CD4-positive, alpha-beta T cell treated with Interleukin-6 at 100 ng/mL for 8 hours (primary cell): ENCODE measurements around the gene ZNG1A.
"Not testable (repeated sequence)": the region's sequence is repeated elsewhere in the genome, so short reads cannot be mapped to it uniquely, and the experiment has no call there.

Experiments used
- DNase-seq: peaks from one replicate; pipeline ENCODE4 v3.0.0-alpha.2; 2020; ENCODE audit warnings: mixed read lengths, low spot score

Gene ZNG1A

DNA sequence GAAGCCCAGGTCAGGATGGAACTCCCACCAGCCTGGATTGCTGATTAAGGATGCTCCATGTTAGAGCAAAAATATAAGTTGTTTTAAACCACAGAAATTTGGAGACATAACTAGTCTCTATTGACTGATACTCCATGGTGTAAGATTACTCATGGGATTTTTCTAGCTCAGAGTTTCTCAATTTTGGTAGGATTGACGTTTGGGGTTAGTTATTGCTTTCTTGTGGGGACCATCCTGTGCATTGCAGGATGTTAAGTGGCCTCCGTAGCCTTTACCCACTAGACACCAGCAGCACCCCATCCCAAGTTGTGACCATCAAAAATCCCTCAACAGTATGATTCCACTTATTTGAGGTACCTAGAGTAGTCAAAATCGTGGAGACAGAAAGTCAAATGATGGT lies 80.1 kb downstream of the ZNG1A start:
- DNase-seq: not testable (repeated sequence)

DNA sequence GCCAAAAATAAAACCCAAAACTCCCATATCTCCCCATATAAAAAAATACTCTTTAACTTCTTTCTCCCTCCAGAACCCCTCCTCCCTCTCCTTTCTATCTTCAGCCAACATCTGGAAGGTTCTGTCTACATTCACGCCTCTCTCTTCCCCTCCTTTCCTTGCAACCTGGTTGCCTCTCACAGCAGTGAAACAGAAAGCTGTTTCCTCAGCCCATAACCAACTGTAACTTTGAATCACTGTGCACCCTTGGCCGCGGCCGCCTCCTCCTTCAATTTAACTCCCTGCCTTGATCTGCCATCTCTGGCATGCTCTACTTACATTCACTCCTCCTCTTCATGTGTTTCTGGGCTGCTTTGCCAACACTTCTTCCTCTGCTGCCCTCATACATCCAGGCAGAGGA lies 83.9 kb downstream of the ZNG1A start:
- not testable (repeated sequence) for DNase-seq

DNA sequence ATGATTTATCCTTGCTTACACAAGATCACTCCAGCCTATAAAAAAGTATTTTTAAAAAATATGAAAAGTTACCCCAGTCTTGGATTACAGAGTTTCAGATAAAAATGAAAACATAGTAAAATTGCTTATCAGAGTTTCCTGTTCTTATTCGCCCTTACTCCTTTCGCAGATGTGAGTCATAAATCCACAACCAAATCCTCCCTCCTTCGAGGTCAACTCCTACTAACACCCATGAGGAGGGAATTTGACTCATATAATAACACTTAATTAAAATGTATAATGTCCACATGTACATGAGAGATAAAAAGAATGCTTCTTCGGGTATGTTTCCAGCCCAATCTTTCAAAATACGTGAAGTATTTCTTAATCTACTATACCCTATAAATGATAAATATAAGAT lies 84.5 kb downstream of the ZNG1A start:
- DNase-seq: not testable (repeated sequence)

DNA sequence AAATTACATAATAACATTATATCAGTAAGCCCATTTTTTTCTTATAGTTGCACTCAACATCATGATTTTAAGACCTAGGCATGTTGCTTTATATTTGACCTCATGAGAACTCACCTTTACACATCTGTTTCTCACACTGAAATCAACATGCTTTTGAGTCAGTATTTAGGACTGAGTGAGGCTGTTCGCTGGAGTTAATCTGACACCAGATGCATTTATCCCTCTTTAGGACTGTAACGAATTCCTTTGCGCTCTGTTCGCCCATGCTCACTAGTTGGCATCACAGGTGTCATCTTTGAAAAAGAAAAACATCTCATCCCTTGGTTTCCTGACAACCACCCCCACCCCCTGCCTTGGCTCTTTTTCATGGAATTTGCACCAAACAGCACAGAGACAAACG lies 84.9 kb downstream of the ZNG1A start:
- DNase-seq: not testable (repeated sequence)

DNA sequence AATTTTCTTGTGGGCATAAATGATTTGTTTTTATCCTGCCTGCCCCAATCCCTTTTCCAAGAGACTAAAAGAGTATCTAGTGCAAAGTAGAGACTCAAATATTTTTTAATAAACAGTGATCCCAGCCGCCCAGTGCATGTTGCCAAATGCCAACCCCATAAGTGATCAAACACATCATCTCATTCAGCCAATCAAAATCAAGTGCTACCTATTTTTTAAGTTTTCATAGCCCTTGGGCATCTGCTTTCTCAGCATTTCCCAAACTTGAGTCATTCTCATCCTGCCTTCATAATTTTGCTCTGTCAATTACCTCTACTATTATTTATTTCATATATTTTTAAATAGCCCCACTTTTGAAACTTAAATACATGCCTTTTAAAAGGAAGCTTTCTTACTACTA lies 88.0 kb downstream of the ZNG1A start:
- not testable (repeated sequence) for DNase-seq

GRCh38 chr9:88396-89037 lies 90.3 kb downstream of the ZNG1A start:
- not testable (repeated sequence) for DNase-seq

DNA sequence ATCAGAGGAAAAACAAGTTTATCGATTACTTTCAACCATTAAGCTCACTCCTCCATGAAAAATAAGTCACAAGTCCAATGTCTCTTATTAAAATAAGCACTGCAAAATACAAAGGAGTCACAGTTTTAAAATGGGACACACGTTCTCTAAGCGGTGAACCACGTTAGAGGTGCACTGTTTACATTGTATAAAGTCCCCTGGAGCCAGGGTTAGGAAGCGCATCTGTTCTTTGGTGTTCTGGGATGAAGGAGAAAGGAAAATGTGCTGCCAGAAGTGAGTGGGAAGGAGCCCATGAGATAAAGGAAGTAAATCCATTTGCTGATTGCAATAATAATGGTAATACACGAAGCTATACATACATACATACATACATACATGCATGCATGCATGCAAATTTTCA lies 91.0 kb downstream of the ZNG1A start:
- not testable (repeated sequence) for DNase-seq

- not testable (repeated sequence) for DNase-seq
These were observed 91.8 kb downstream of the ZNG1A start for GRCh38 chr9:87105-87504.

- DNase-seq: not testable (repeated sequence)
These were observed 92.2 kb downstream of the ZNG1A start for GRCh38 chr9:86697-87096.

- DNase-seq: not testable (repeated sequence)
These were observed 95.7 kb downstream of the ZNG1A start for GRCh38 chr9:82932-83689.

- DNase-seq: not testable (repeated sequence)
These were observed 100.5 kb downstream of the ZNG1A start for GRCh38 chr9:78333-78732.

- not testable (repeated sequence) for DNase-seq
These were observed 102.5 kb downstream of the ZNG1A start for GRCh38 chr9:76389-76788.

GRCh38 chr9:73900-74525 lies 104.8 kb downstream of the ZNG1A start:
- DNase-seq: not testable (repeated sequence)

DNA sequence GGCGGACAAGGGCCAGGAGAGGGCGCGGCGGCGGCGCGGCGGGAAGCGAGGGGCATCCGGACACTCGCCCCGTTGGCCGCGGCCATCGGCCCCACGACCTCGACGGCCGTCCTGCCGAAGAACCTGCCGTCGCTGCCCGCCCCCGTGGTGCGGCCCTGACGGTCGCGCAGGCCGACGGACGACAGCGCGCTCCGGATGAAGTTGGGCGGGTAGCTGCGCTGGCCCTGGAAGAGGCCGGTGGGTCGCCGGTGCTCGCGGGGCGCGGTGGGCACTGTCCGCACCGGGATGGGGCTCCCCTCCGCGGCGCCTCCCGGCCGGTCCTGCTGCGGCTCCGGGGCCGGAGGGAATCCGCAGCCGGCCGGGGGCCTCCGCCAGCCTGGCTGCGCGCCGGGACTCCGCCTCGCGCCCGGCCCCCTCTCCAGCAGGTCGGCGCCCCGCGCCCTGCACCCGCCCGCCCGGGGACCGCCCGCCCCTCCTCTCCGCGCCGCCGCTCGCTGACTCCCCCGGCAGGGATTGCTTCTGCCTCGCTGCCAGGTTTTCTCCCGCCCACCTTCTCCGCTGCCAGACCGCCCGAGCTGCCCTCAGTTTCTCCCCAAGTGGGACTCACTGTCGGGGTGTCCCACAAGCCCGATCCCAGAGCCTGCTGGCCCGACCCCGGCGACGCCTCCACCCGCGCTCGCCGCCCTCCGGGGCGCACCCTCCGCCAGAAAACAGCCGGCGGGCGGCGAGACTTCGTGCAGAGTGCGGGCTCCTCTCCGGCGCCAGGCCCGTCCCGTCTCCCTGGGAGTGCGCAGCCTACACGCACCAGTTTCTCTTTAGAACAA lies 105.6 kb downstream of the ZNG1A start:
- DNase-seq: not testable (repeated sequence)
